GM12878 (cell line): Measurements from ENCODE around the gene RAB31. TPM values are rescaled to one million over a fixed set of nuclear protein-coding genes. Genes with fewer than 3 reads are reported as not detected.

Experiments
- ATAC-seq: fragments of 200-7000 bp; cut with Tn5 transposase; 3 replicates; pipeline ENCODE4 v1.9.1; 2020; ENCODE audit warnings: mild to moderate bottlenecking, moderate library complexity
- BruUV-seq: library from RNA; stranded (reverse); fragments of 400-500 nt; replicated peaks from 2 replicates; lab custom pipeline; 2021; lab: Mats Ljungman, UMichigan
- CTCF ChIA-PET: fragments of 300-600 bp; sonication (Branson Sonifier 250); formaldehyde crosslinking; extraction: SDS; loops from one replicate; lab custom pipeline; 2021; ENCODE audit warnings: inconsistent platforms; lab: Yijun Ruan, JAX
- POLR2A ChIA-PET: fragments of 350-600 bp; formaldehyde crosslinking; extraction: SDS; loops from one replicate; lab custom pipeline; 2021; ENCODE audit warnings: inconsistent platforms; lab: Charles Lee
- RAD21 ChIA-PET: fragments of 300-600 bp; sonication (Branson Sonifier 250); formaldehyde crosslinking; loops from one replicate; lab custom pipeline; 2023; ENCODE audit warnings: antibody characterized with exemption; ENCODE audit not compliant: unreplicated experiment; lab: Charles Lee
- SMC1A ChIA-PET: fragments of 300-600 bp; sonication (Branson Sonifier 250); formaldehyde crosslinking; loops from one replicate; lab custom pipeline; 2023; ENCODE audit not compliant: unreplicated experiment, uncharacterized antibody; lab: Charles Lee
- DNase-seq: peaks from one replicate; pipeline ENCODE4 v3.0.0-alpha.2; 2011; ENCODE audit warnings: low read depth, low spot score
- FAIRE-seq: peaks from 3 replicates; lab custom pipeline; 2011; peaks lifted over from hg19 to GRCh38; lab: Jason Lieb, UNC
- H2AFZ ChIP-seq: 2 replicates; pipeline ENCODE4 v1.6.0; 2011; ENCODE audit warnings: low read depth, low read length, control low read depth; ENCODE audit not compliant: control insufficient read depth
- H3K27ac ChIP-seq: 2 replicates; pipeline ENCODE4 v1.5.1; 2011; ENCODE audit warnings: control low read depth; ENCODE audit not compliant: control insufficient read depth, insufficient read depth
- H3K27me3 ChIP-seq, 2 experiments: replicated peaks in 1 of 2; 2 replicates each; pipeline versions ENCODE4 v1.6.0 to v1.6.1; 2011; ENCODE audit warnings: low read length in 1 of 2; ENCODE audit not compliant: control insufficient read depth in 2 of 2, insufficient read depth in 2 of 2
- H3K36me3 ChIP-seq, 2 experiments: 2 replicates each; pipeline ENCODE4 v1.5.1; 2011; ENCODE audit warnings: low read length in 1 of 2; ENCODE audit not compliant: control insufficient read depth in 2 of 2, insufficient read depth in 2 of 2
- H3K4me1 ChIP-seq: 2 replicates; pipeline ENCODE4 v1.6.1; 2011; ENCODE audit warnings: mild to moderate bottlenecking, low read length, moderate library complexity, mixed read lengths; ENCODE audit not compliant: control insufficient read depth, insufficient read depth
- H3K4me2 ChIP-seq: 2 replicates; pipeline ENCODE4 v1.6.0; 2011; ENCODE audit warnings: control low read depth; ENCODE audit not compliant: control insufficient read depth, insufficient read depth
- H3K4me3 ChIP-seq: fragments of 200-600 bp; sonication (generic); 2 replicates; pipeline ENCODE4 v1.5.1; 2016
- H3K79me2 ChIP-seq: 2 replicates; pipeline ENCODE4 v1.6.0; 2011; ENCODE audit warnings: low read length; ENCODE audit not compliant: control insufficient read depth, insufficient read depth
- H3K9ac ChIP-seq: 2 replicates; pipeline ENCODE4 v1.8.0; 2011; ENCODE audit warnings: low read length, control low read depth, mixed read lengths; ENCODE audit not compliant: control insufficient read depth, insufficient read depth
- H3K9me3 ChIP-seq: replicated peaks from 3 replicates; pipeline ENCODE4 v1.5.1; 2011; ENCODE audit warnings: mild to moderate bottlenecking, low read length; ENCODE audit not compliant: control insufficient read depth, insufficient read depth
- H4K20me1 ChIP-seq: 2 replicates; pipeline ENCODE4 v1.6.0; 2011; ENCODE audit not compliant: control insufficient read depth, insufficient read depth
- ATF3 ChIP-seq: IDR thresholded peaks from 2 replicates; pipeline ENCODE4 v1.6.1; 2011; ENCODE audit warnings: low read depth, mild to moderate bottlenecking, low read length, moderate library complexity, borderline replicate concordance; ENCODE audit errors: extremely low read depth
- BRCA1 ChIP-seq: IDR thresholded peaks from 2 replicates; pipeline ENCODE4 v1.6.1; 2011; ENCODE audit warnings: low read depth, low read length, improper control_type of control experiment
- CREM ChIP-seq: IDR thresholded peaks from 2 replicates; pipeline ENCODE4 v1.6.1; 2014; ENCODE audit warnings: antibody characterized with exemption, low read depth
- CTCF ChIP-seq, 3 experiments: IDR thresholded peaks in 2 of 3; conservative IDR thresholded peaks in 1 of 3; 2 replicates each; pipeline ENCODE4 v1.5.1; 2011; ENCODE audit warnings: low read depth in 3 of 3, low read length in 3 of 3, mild to moderate bottlenecking in 3 of 3, control low read depth in 2 of 3, moderate library complexity in 2 of 3, inconsistent platforms in 1 of 3, mixed read lengths in 1 of 3; ENCODE audit not compliant: control insufficient read depth in 2 of 3, insufficient read depth in 1 of 3; ENCODE audit errors: extremely low read depth in 1 of 3
- GABPA ChIP-seq: IDR thresholded peaks from 2 replicates; pipeline ENCODE4 v1.6.1; 2014; ENCODE audit warnings: antibody characterized with exemption, low read depth, mild to moderate bottlenecking, inconsistent platforms
- HCFC1 ChIP-seq: fragments of 150-350 bp; IDR thresholded peaks from 2 replicates; pipeline ENCODE4 v1.6.1; 2014; ENCODE audit warnings: low read length
- IKZF1 ChIP-seq: fragments of 450-650 bp; conservative IDR thresholded peaks from 2 replicates; pipeline ENCODE4 v1.6.1; 2017; ENCODE audit warnings: antibody characterized with exemption, mild to moderate bottlenecking
- KDM1A ChIP-seq: fragments of 200-600 bp; sonication (generic); IDR thresholded peaks from 2 replicates; pipeline ENCODE4 v1.6.1; 2016; ENCODE audit warnings: borderline replicate concordance
- NFXL1 ChIP-seq: fragments of 450-650 bp; IDR thresholded peaks from 2 replicates; pipeline ENCODE4 v1.6.1; 2017; ENCODE audit warnings: antibody characterized with exemption, mild to moderate bottlenecking, borderline replicate concordance
- NR2F1 ChIP-seq: fragments of 450-650 bp; conservative IDR thresholded peaks from 2 replicates; pipeline ENCODE4 v1.6.1; 2017; ENCODE audit warnings: mild to moderate bottlenecking
- PKNOX1 ChIP-seq: fragments of 450-650 bp; IDR thresholded peaks from 2 replicates; pipeline ENCODE4 v1.6.1; 2016; ENCODE audit warnings: mild to moderate bottlenecking
- REST ChIP-seq: IDR thresholded peaks from 2 replicates; pipeline ENCODE4 v1.6.1; 2012; ENCODE audit warnings: mild to moderate bottlenecking, low read depth, low read length
- SMAD5 ChIP-seq: IDR thresholded peaks from 2 replicates; pipeline ENCODE4 v1.6.1; 2016; ENCODE audit warnings: antibody characterized with exemption, low read depth
- SMARCA5 ChIP-seq: fragments of 450-650 bp; IDR thresholded peaks from 2 replicates; pipeline ENCODE4 v1.6.1; 2017; ENCODE audit warnings: mild to moderate bottlenecking
- STAT3 ChIP-seq: IDR thresholded peaks from 2 replicates; pipeline ENCODE4 v1.6.1; 2011; ENCODE audit warnings: low read depth, low read length, improper control_type of control experiment
- USF2 ChIP-seq: IDR thresholded peaks from 2 replicates; pipeline ENCODE4 v1.6.1; 2011; ENCODE audit warnings: low read depth, low read length, improper control_type of control experiment, borderline replicate concordance
- WGBS: methylation state at CpG from one replicate; pipeline ENCODE4 v1.1.6; 2016; ENCODE audit warnings: low lambda C conversion rate; ENCODE audit not compliant: insufficient replicate concordance, insufficient coverage; ENCODE audit errors: missing lambda C conversion rate; 5-methylcytosine and 5-hydroxymethylcytosine counted together
- in situ Hi-C: fragments of 300-500 bp; cut with MboI; formaldehyde crosslinking; loops from 9 replicates; pipeline ENCODE4 v1.14.3; 2018; ENCODE audit warnings: mixed read lengths
- intact Hi-C: fragments of 100-400 bp; cut with micrococcal nuclease; formaldehyde crosslinking; loops from one replicate; pipeline ENCODE4 v1.14.2; 2022; ENCODE audit not compliant: unreplicated experiment
- polyA plus RNA-seq, 11 experiments: library from polyadenylated mRNA; depleted of rRNA in 4 of 11; unstranded in 6 of 11; stranded (reverse) in 5 of 11; fragments of >200 nt; fragmentation: Nextera tagmentation in 4 of 11; fragmentation: Illumina TruSeq in 1 of 11; extraction: Ambion mirVana in 4 of 11; extraction: Trizol in 1 of 11; gene quantifications; 1 replicate in 1 of 11; 2 replicates in 10 of 11; pipeline versions ENCODE4 v1.2.1 to v1.2.3, GENCODE V29; 2011 to 2016; ENCODE audit warnings: inconsistent platforms in 2 of 11, missing spikeins in 2 of 11, low read depth in 1 of 11
- total RNA-seq, 4 experiments: library from RNA; depleted of rRNA in 3 of 4; stranded (reverse); fragments of >200 nt in 3 of 4; fragmentation: Illumina TruSeq in 1 of 4; extraction: Trizol in 1 of 4; gene quantifications; 2 replicates each; pipeline versions ENCODE4 v1.2.1 to v1.2.3, GENCODE V29; 2013 to 2021

Gene RAB31
- total and polyA plus RNA-seq, 10 of the 15 experiments (the other 5 are each of a cell fraction or from before 2014, with no cell fraction given) = 0.80 to 23.3 (median 12.2) TPM

GRCh38 chr18:9671214-9671613 is 36.9 kb upstream of the RAB31 start:
- CTCF ChIA-PET = no interaction called here
- Histone ChIP-seq H3K9ac (no peak overlapping the region), H3K4me3 (no peak overlapping the region), H3K27me3 (no peaks in the 10 kb centered on the region), H3K9me3 (no peaks in the 10 kb centered on the region), H3K79me2 (no peaks in the 10 kb centered on the region), H3K4me2 (no peak overlapping the region), H3K27ac (no peak overlapping the region), H3K4me1 (peaks cover 9% of the 10 kb centered on the region), H2AFZ (no peak overlapping the region), H3K36me3 (no peaks in the 10 kb centered on the region), H4K20me1 (no peaks in the 10 kb centered on the region)
- RAD21 ChIA-PET = no interaction called here
- POLR2A ChIA-PET = no interaction called here
- ATAC-seq (no peak), DNase-seq (no peak), FAIRE-seq (no peak)
- intact Hi-C loops = no loop called here
- in situ Hi-C loops = no loop called here
- 81% methylated on average over 7 of the region's 7 CpGs for WGBS
- no TSS peak for BruUV-seq
- SMC1A ChIA-PET = no interaction called here
- TF ChIP-seq NR2F1 (no peak), SMARCA5 (no peak), KDM1A (no peak), USF2 (no peak), IKZF1 (no peak), ATF3 (no peak), GABPA (no peak), CREM (no peak), SMAD5 (no peak), STAT3 (no peak), BRCA1 (no peak), HCFC1 (no peak), PKNOX1 (no peak), CTCF (IDR thresholded peaks at IDR 0.05 in 2 of 3, conservative IDR thresholded peaks at IDR 0.05 in 1 of 3; ENCODE audit: control insufficient read depth in 2 of 3, extremely low read depth in 1 of 3, insufficient read depth in 1 of 3, low read depth in 3 of 3, low read length in 3 of 3) (no peak), NFXL1 (no peak), REST (no peak)
